NCI-H69 (cell line): Measurements from ENCODE around the gene LPO.

ENCODE experiments used
- DNase-seq: peaks from one replicate; lab custom pipeline; 2025; lab: John Stamatoyannopoulos, UW

The LPO gene

DNA sequence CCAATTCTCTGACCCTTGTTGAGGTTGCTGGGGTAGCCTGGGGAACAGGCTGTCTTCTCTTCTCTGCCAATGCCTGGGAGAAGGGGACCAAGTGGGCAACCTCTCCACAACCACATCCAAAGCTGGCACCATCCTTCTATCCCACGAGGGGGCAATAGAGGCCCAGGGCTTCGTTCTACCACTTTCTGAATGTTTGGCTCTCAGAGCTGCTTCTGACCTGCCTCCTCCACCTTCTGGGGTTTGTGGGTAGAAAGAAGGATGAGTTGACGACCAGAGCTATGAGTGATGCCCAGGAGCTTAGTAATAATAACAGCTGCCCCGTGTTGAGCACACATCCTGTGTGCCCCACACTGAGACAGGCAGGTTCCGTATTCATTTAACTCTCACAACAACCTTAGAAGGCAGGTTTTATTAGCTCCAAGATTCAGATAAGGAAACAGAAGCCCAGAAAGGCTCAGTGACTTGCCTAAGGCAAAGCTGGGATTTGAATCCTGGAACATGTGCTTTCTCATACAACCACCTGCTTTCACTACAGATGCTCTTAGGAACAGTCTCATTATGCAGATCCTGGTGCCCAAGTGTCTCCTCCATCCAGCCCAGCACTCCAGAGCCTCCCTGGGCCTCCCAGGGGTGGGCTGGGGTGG, 79.2 kb downstream of the LPO start:
- DNase-seq: peak; percentile 58

- DNase-seq: no peak
These were observed 79.7 kb downstream of the LPO start for GRCh38 chr17:58318065-58318481.
